ENCODE results near the gene PPP1R1C.

The PPP1R1C gene

GRCh38 chr2:182164686-182165085 is 179.0 kb downstream of the PPP1R1C start:
- FAIRE-seq (no peak), DNase-seq (ENCODE audit: extremely low spot score, insufficient read length, low read depth) (no peak)

GRCh38 chr2:182165202-182165601 is 179.5 kb downstream of the PPP1R1C start:
- DNase-seq (ENCODE audit: extremely low spot score, insufficient read length, low read depth), result no peak
- FAIRE-seq, result no peak

GRCh38 chr2:182166406-182166805 is 180.8 kb downstream of the PPP1R1C start:
- FAIRE-seq (no peak), DNase-seq (ENCODE audit: extremely low spot score, insufficient read length, low read depth) (no peak)

- DNase-seq (ENCODE audit: extremely low spot score, insufficient read length, low read depth) (no peak), FAIRE-seq (no peak)
These were observed 181.2 kb downstream of the PPP1R1C start for GRCh38 chr2:182166841-182167240.

Measured in GM18507 (cell line).